Karpas-422 (cell line): ENCODE results near the gene CPLANE2. TPM values are rescaled to one million over a fixed set of nuclear protein-coding genes. Genes with fewer than 3 reads are reported as not detected.
A peak's percentile ranks its signal among the peaks of the same experiment; 100 is the strongest.

Source experiments
- DNase-seq: peaks from one replicate; pipeline ENCODE4 v3.0.0-alpha.2; 2015
- H2AFZ ChIP-seq: fragments of 200-600 bp; sonication (generic); 2 replicates; pipeline ENCODE4 v1.6.1; 2014; ENCODE audit warnings: antibody characterized with exemption, low read length, mixed read lengths
- H3K27ac ChIP-seq: fragments of 200-600 bp; sonication (generic); 2 replicates; pipeline ENCODE4 v1.5.1; 2014; ENCODE audit warnings: mild to moderate bottlenecking, low read length, moderate library complexity
- H3K27me3 ChIP-seq: fragments of 200-600 bp; sonication (generic); 2 replicates; pipeline ENCODE4 v1.6.1; 2014; ENCODE audit warnings: low read length, mixed read lengths
- H3K36me3 ChIP-seq: fragments of 200-600 bp; sonication (generic); 2 replicates; pipeline ENCODE4 v1.6.1; 2014; ENCODE audit warnings: low read length, mixed read lengths; ENCODE audit not compliant: insufficient read depth
- H3K4me1 ChIP-seq: fragments of 200-600 bp; sonication (generic); 2 replicates; pipeline ENCODE4 v1.6.1; 2014; ENCODE audit warnings: mild to moderate bottlenecking, low read length, mixed read lengths
- H3K4me2 ChIP-seq: fragments of 200-600 bp; sonication (generic); 2 replicates; pipeline ENCODE4 v1.6.1; 2014; ENCODE audit warnings: low read length, low read depth, mild to moderate bottlenecking; ENCODE audit not compliant: poor library complexity, severe bottlenecking
- H3K4me3 ChIP-seq: fragments of 200-600 bp; sonication (generic); 2 replicates; pipeline ENCODE4 v1.5.1; 2014; ENCODE audit warnings: mild to moderate bottlenecking, antibody characterized with exemption, low read length, mixed read lengths
- H3K79me2 ChIP-seq: fragments of 200-600 bp; sonication (generic); 2 replicates; pipeline ENCODE4 v1.6.1; 2014; ENCODE audit warnings: mild to moderate bottlenecking, low read length, mixed read lengths
- H3K9ac ChIP-seq: fragments of 200-600 bp; sonication (generic); 2 replicates; pipeline ENCODE4 v1.6.0; 2014; ENCODE audit warnings: low read length
- H3K9me2 ChIP-seq: fragments of 200-600 bp; sonication (generic), shearing (Covaris generic); replicated peaks from 2 replicates; pipeline ENCODE4 v1.6.0; 2014; ENCODE audit warnings: mild to moderate bottlenecking, low read length, moderate library complexity; ENCODE audit not compliant: insufficient read depth
- H3K9me3 ChIP-seq: fragments of 300-700, 200-600 bp; sonication (generic); 2 replicates; pipeline ENCODE4 v1.6.1; 2014; ENCODE audit warnings: low read length, mixed read lengths
- H4K20me1 ChIP-seq: fragments of 200-600 bp; sonication (generic); 2 replicates; pipeline ENCODE4 v1.6.1; 2014; ENCODE audit warnings: mild to moderate bottlenecking, antibody characterized with exemption, low read length, low read depth; ENCODE audit not compliant: insufficient read depth
- total RNA-seq: library from RNA; depleted of rRNA; stranded (reverse); fragments of >200 nt; shearing (Covaris generic); gene quantifications from 2 replicates; pipeline ENCODE4 v1.2.3, GENCODE V29; 2014; ENCODE audit warnings: low replicate concordance

CPLANE2 gene
- total RNA-seq, 1 experiment from 2014 or later, result 2.6 TPM

- peak overlapping the region; percentile 83 for H3K4me2 ChIP-seq
- DNase-seq, result peak; percentile 98
- H4K20me1 ChIP-seq, result no peaks in the 10 kb centered on the region
- H3K27ac ChIP-seq, result peak overlapping the region; percentile 53; the same call in 1 of the 2 replicates
- no peaks in the 10 kb centered on the region for H3K27me3 ChIP-seq
- peak overlapping the region; percentile 81 for H3K9ac ChIP-seq
- H3K4me3 ChIP-seq, result peak overlapping the region; percentile 72
- H3K79me2 ChIP-seq, result no peaks in the 10 kb centered on the region
- no peaks in the 10 kb centered on the region for H3K9me2 ChIP-seq
- H3K36me3 ChIP-seq, result no peaks in the 10 kb centered on the region
- peak overlapping the region; percentile 93 for H2AFZ ChIP-seq
- H3K4me1 ChIP-seq, result peaks cover 17% of the 10 kb centered on the region
- no peaks in the 10 kb centered on the region for H3K9me3 ChIP-seq
These were observed 30.3 kb downstream of the CPLANE2 start for GRCh38 chr1:16206547-16207317.

GRCh38 chr1:16205891-16206546 is 31.0 kb downstream of the CPLANE2 start:
- Histone ChIP-seq H4K20me1 (no peaks in the 10 kb centered on the region), H3K79me2 (no peaks in the 10 kb centered on the region), H3K4me1 (peaks cover 17% of the 10 kb centered on the region), H3K9ac (peak overlapping the region; percentile 60), H2AFZ (no peak overlapping the region), H3K4me2 (peak overlapping the region; percentile 83), H3K9me2 (no peaks in the 10 kb centered on the region), H3K27ac (no peak overlapping the region), H3K9me3 (no peaks in the 10 kb centered on the region), H3K27me3 (no peaks in the 10 kb centered on the region), H3K36me3 (no peaks in the 10 kb centered on the region), H3K4me3 (peak overlapping the region; percentile 61; the same call in 1 of the 2 replicates)
- DNase-seq, result no peak

- no peak overlapping the region for H3K27ac ChIP-seq
- no peak overlapping the region for H3K4me2 ChIP-seq
These were observed 31.7 kb downstream of the CPLANE2 start for GRCh38 chr1:16205334-16205671.

GRCh38 chr1:16204634-16205333 is 32.2 kb downstream of the CPLANE2 start:
- Histone ChIP-seq H3K36me3 (no peaks in the 10 kb centered on the region), H3K9ac (no peak overlapping the region), H3K9me2 (no peaks in the 10 kb centered on the region), H3K4me1 (peaks cover 20% of the 10 kb centered on the region), H3K79me2 (no peaks in the 10 kb centered on the region), H3K4me2 (no peak overlapping the region), H3K27me3 (no peaks in the 10 kb centered on the region), H4K20me1 (no peaks in the 10 kb centered on the region), H3K4me3 (no peak overlapping the region), H2AFZ (no peak overlapping the region), H3K9me3 (no peaks in the 10 kb centered on the region), H3K27ac (no peak overlapping the region)
- peak; percentile 62 for DNase-seq

More at GRCh38 chr1:16205334-16205671, 31.7 kb downstream of the CPLANE2 start:
- H3K9me3 ChIP-seq, result no peaks in the 10 kb centered on the region
- no peak for DNase-seq
- no peaks in the 10 kb centered on the region for H3K9me2 ChIP-seq
- H3K9ac ChIP-seq, result no peak overlapping the region; the same call in 1 of the 2 replicates
- no peaks in the 10 kb centered on the region for H4K20me1 ChIP-seq
- H3K27me3 ChIP-seq, result no peaks in the 10 kb centered on the region
- peaks cover 17% of the 10 kb centered on the region for H3K4me1 ChIP-seq
- no peaks in the 10 kb centered on the region for H3K36me3 ChIP-seq
- no peak overlapping the region for H3K4me3 ChIP-seq
- H2AFZ ChIP-seq, result no peak overlapping the region
- H3K79me2 ChIP-seq, result no peaks in the 10 kb centered on the region

GRCh38 chr1:16204216-16204615 is 32.8 kb downstream of the CPLANE2 start:
- Histone ChIP-seq H3K9me2 (no peaks in the 10 kb centered on the region), H3K9me3 (no peaks in the 10 kb centered on the region), H2AFZ (no peak overlapping the region), H3K4me3 (no peak overlapping the region), H3K27ac (no peak overlapping the region), H3K27me3 (no peaks in the 10 kb centered on the region), H3K9ac (no peak overlapping the region), H3K36me3 (no peaks in the 10 kb centered on the region), H3K4me2 (no peak overlapping the region), H3K79me2 (no peaks in the 10 kb centered on the region), H4K20me1 (no peaks in the 10 kb centered on the region), H3K4me1 (peaks cover 20% of the 10 kb centered on the region)
- DNase-seq, result no peak

- no peak overlapping the region for H3K27ac ChIP-seq
- no peak overlapping the region for H3K4me2 ChIP-seq
- peaks cover 20% of the 10 kb centered on the region for H3K4me1 ChIP-seq
- H3K9me3 ChIP-seq, result no peaks in the 10 kb centered on the region
- no peaks in the 10 kb centered on the region for H3K27me3 ChIP-seq
- H3K9me2 ChIP-seq, result no peaks in the 10 kb centered on the region
- DNase-seq, result no peak
- H3K36me3 ChIP-seq, result no peaks in the 10 kb centered on the region
- H4K20me1 ChIP-seq, result no peaks in the 10 kb centered on the region
- no peaks in the 10 kb centered on the region for H3K79me2 ChIP-seq
- H3K4me3 ChIP-seq, result no peak overlapping the region
- no peak overlapping the region for H3K9ac ChIP-seq
- H2AFZ ChIP-seq, result no peak overlapping the region
These were observed 33.4 kb downstream of the CPLANE2 start for GRCh38 chr1:16203550-16203949.

GRCh38 chr1:16202281-16203210 is 34.4 kb downstream of the CPLANE2 start:
- no peak for DNase-seq
- no peaks in the 10 kb centered on the region for H3K79me2 ChIP-seq
- H3K9me3 ChIP-seq, result no peaks in the 10 kb centered on the region
- H3K27me3 ChIP-seq, result no peaks in the 10 kb centered on the region
- no peak overlapping the region for H3K4me2 ChIP-seq
- H3K36me3 ChIP-seq, result no peaks in the 10 kb centered on the region
- no peaks in the 10 kb centered on the region for H4K20me1 ChIP-seq
- H3K9me2 ChIP-seq, result no peaks in the 10 kb centered on the region
- no peak overlapping the region for H3K9ac ChIP-seq
- H3K4me1 ChIP-seq, result peaks cover 20% of the 10 kb centered on the region
- no peak overlapping the region for H3K27ac ChIP-seq
- no peak overlapping the region for H2AFZ ChIP-seq
- H3K4me3 ChIP-seq, result no peak overlapping the region
